MV-4-11 (cell line): ENCODE data around the gene POU2F1.

Experiments used
- DNase-seq: peaks from one replicate; lab custom pipeline; 2025; lab: John Stamatoyannopoulos, UW

The POU2F1 gene

DNA sequence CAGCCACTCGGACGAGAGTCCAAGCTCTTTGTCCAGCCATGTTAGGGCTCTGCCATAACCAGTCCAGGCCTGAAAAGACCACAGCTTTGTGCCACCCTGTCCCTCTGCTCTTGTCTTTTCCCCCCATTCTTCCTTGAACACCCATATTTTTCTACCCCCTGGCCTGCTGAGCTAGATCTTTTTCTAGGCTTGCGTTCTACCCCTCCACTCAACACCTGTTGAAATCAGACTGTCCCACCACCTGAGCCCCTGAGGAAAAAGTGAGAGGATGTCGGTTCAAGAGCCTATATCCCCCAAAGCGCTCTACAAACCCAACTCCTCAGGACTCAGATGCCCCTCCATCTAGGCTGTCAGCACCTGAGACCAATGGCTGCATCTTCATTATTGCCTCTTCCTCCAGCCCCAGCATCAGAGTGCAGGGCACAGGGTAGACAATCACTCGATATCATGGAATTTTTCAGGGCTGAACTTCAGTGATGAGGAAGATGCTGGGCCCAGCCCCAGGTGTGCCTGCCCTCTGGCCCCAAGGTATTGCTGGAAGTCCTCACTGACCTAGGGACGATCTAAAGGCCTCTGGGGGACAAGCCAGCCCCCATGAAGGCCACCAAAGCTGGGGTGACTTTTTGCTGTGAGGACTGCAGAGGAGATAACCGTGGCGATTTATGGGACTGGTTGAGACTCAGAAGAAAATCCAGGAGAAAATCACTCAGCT is 222.3 kb downstream of the POU2F1 start:
- no peak for DNase-seq

DNA sequence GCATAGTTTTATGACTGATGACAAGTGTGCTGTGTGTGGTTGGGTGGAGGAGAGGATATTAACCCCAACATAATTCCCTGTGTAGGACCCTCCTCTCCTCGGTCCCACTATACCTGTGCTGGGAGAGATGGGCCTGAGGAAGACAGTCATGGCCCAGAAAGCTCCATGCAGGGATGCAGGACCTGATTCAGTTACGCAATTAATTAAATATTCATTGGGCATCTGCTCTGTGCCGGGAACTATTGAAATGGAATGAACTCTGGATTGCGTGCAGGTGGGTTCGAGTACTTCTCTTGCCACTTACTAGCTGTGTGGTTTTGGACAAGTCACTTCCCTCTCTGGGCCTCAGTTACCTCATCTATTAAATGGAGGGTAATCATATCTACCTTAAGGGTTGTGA is 223.1 kb downstream of the POU2F1 start:
- no peak for DNase-seq

DNA sequence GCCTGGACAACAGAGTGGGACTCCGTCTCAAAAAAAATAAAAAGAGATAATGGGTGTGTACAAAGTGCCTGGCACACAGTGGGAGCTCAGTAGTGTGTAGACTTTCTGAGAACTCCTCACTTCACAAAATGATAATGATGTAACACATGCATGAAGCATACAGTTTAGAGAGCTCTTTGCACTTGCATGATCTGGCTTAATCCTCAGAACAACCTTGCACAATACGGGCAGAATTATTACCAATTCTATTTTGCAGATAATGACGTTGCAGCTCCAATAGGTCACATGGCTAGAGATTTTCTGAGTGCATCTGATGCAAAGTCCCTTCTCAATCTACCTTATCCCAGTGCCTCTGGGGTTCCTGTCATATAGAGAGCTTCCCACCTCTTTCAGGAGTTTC is 226.3 kb downstream of the POU2F1 start:
- DNase-seq = peak; percentile 43

DNA sequence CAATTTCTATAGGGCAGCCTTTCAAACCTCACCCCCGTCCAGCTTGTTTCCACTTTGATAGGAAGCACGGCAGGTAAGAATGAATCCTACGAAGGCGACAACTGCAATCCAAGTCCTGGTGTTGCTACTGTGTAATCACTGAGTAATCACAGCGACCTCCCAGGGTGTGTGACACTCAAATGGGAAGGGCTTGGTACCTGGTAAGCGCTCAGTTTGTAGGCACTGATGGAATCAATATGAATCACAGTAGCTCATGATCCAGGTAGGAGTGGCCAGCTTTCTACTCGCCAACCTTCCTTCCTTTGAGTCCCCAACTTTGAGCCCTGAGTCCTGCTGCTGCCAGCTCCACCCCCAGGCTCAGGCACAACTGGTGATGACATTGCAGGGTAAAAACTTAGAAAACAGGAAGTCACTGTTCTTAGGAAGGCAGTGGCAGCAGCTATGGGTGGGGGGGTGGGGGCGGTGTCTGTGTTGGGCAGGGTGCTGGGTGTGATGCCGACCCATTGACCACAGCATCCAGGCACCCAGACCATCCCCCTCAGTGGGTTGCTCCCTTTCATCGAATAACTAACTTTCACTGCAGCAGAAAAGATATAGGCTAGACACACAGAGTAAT is 226.9 kb downstream of the POU2F1 start:
- DNase-seq = peak; percentile 74

DNA sequence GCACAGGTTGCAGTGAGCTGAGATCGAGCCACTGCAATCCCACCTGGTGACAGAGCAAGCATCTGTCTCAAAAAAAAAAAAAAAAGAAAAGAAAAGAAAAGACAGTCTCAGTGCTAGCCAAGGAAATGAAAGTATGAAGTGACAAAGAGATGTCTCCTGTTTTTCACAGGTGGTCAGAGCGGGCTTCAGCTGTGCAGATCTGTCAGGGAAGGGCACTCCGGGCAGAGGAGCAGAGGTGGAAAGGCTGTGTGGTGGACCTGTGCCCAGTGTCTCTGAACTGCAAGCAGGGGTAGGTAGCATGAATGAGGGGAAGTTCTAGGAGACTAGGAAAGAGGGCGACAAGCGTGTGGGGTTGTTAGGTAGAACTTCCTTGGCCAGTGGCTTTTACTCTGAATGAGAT is 230.2 kb downstream of the POU2F1 start:
- no peak for DNase-seq

DNA sequence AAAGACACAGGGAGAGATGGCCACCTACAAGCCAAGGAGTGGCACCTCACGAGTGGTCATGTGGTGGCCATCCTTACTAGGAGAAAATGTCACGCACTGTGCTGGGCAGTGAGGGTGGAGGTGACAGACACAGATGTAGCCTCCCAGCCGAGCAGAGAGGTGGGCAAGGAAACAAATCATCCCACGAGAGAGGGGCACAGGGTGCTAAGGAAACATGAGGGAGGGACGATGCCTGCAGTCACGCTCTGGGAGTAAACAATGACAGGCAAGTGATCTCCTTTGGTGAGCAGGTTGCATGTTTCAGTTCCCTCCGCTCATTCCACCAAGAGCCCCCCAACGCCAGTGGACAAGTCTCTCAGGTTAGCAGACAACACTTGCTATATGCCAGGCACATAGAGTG is 231.8 kb downstream of the POU2F1 start:
- no peak for DNase-seq

DNA sequence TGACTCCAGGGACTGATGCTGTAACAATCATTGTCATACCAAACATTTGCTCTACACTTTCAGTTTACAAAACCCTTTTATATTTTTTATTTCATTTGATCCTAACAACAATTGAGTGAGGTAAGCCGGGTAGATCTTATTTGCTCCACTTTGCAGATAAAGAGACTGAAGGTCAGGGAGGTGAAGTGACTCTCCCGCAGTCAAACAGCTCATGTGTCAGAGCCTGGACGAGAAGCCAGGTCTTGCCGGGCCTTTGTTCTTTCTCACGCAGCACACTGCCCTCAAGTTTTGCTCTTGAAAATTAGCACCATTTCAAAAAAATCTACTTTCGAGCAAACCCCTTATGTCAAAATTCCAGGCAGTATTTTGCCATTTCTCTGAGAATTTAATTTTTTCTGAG is 232.4 kb downstream of the POU2F1 start:
- no peak for DNase-seq

DNA sequence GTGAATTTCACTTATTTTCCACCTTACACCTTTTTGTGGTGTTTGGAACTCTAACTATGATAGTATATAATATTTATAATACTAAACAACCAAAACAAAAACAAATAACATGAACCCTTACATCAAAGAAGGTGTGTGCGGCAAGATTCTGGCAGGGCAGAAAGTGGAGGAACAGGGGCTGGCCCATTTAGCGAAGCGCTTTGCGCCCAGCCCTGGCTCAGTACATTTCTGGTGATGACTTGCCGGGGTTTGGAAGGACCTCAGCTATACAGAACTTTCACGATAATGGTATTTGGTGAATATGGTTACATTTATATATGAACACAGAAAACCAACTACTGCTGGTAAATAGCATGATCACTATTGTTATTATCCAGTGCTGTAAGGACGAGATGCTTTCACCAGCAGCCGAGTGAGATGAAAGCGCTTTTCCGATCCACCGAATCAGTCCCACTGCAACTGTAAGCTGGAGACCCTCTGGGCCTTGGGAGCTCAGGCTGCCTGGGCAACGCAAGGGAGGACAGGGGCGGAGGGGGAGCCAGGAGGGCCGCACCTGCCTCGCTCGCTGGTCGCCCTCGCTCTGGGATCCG is 233.7 kb downstream of the POU2F1 start:
- DNase-seq = no peak

DNA sequence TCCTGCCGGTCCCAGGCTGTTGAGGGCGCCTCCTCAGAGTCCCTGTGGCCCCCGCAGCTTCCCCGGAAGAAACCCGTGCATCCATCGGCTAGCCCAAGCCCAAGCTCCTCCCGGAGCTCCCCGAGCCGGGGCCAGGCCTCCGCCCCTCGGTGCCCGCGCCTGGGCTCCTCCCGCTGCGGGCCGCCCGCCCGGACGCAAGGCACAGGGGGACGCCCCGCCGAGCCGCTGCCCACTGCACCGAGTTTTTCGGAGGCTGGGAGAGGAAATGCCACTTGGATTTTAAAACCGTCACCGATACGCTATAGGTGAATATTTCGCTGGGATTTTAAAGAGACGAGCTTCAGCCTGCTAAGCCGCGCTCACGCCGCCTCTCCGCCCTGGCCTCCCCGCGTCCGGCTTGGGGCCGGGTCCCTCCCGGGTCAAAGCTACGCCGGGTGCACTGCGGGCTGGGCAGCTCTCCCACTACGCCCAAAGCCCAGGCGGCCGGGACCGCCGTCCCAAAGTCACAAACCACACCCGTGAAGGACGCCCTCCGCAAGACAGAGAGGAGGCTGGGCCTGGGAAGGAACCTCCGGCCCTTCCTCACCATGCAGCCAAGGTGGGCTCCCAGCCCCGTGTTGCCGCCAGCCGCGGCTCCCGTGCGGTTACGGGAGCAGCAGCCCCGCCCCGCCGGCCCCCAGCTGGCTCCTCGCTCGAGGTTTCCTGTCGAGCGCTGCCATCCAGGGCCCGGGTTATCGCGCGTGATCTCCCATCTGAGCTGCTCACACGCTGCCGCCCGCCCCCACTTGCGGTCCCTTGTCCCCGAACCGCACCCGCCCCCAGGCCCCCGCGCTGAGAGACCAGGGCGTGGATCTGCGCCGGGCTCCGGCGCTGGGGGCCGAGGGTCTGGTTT is 234.5 kb downstream of the POU2F1 start:
- DNase-seq = peak; percentile 27

DNA sequence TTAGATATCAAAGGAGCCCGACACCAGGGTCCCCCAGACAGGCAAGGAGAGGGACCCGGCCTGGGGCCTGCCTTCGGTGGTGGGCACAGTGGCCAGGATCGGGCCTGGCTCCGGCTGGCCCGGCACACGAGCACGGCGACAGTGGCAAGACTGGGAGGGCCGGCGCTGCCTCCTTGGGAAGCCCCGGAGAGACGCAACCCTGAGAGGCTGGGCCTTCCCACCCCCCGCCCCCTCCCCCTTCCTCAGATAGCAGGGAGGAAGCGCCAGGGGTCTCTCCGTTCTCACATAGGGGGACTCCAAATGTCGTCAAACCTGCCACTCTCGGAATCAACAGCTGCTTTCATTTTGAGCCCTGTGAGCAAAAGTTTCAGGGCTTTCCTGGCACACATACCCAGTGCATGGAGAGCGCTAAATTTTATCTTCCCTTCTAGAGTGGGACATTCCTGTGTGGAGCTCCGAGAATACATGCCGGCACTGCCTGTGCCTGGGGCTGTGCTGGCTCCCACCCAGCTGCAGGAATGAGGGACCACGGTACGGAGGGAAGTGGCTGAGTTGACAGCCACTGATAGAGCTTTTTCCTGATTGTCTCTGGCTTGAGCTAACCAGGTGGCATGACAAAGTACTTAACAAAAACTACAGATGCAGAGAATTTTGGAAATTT is 235.2 kb downstream of the POU2F1 start:
- DNase-seq = no peak

DNA sequence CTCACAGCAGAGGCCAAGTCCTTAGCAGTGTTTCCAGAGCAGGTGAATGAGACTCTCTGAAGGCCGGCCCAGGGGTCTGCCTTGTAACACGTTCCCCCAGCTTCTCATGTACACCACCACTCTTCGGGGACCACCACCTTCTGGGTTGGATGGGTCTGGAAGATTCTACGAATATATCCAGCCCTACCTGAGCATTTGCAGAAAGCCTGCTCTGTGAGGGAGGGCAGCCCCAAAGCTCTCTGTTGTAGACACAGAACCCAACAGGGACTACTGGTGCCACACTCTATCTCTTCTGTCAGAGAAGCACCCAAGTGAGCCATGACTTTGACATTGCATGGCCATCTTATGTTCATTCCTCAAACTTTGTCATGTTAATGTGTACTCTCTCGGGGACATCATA is 235.8 kb downstream of the POU2F1 start:
- no peak for DNase-seq

DNA sequence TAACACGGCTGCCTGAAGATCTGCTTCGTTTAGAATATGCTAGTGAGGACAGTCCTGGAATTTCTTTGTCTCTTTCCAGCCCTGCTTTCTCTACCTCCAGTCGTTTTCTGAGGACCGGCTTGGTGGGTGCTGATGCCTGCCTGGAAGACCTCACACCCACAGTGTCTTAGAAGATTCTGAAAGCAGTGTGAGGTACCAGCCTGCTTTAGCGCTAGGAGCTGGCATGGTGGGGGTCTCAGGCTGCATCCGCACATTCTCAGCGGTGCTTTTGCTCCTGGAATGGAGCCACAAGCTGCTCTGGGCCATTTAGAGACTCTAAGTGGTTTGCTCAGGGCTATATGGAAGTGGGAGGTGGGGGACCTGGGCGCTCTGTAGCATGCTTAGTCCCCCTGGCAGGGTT is 236.2 kb downstream of the POU2F1 start:
- no peak for DNase-seq

DNA sequence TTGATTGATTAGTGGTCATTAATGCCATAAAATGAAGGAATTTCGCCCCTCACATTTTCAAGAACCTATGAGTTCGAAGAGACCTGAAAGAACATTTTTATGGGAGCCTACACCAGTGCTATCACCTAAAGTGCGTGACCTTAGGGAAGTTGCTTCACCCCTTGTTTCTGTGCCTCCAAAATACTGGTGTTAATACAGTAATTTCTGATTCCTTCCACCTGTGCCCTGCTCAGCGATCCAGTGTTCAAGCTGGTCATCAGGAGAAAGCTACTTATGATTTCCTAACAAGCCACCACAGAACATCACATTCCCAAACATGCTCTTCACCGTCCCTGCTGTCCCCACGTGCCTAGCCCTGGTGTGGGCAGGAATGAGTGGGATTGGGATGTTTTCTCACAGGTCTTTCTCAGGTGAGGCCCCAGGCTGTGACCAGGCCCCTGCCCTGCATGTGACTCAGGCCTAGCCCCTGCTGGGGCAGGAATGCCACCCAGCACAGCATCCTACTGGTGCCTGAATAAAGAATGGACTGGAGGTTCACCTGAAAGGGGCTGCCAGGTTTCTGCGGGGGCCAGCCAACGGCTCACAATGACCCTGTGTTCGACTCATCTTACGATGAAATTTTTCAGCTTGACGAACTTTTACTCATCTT is 237.4 kb downstream of the POU2F1 start:
- DNase-seq = no peak

DNA sequence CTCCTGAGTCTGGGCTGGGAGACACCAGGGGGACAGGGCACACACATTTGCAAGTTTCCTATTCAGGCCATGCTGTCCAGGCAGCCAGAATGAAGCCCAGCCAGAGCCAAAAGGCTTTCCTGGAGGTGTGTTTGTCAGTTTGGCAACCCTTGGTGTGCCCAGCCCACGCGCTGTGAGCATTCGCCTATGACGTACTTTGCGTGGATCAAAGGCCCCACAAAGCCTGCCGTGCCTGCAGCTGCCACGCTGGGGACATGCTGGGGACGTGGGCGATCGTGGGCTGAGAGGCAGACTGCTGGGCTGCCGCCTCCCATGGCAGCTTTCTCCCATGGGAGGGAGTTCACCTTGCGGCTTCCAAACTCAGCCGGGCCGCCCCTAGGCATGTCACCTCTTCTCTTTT is 240.2 kb downstream of the POU2F1 start:
- DNase-seq = no peak

DNA sequence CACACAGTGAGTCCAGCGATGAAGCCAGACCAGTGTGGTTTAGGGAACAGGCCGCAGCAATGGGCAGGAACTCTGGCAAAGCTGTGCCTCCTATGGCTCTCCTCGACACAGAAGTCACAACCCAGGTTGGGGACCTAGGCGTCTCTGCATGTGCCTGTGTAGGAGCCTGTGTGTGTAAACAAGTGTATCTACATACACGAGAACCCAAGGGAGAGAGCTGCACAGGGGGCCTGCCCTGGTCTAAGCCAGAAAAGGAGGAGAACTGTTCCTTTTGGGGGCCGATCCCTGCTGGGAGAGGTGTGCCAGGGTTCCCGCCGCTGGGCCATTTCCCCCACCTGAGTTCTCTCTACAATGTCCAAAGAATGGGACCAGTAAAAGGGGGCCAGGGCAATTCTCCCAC is 241.7 kb downstream of the POU2F1 start:
- no peak for DNase-seq

DNA sequence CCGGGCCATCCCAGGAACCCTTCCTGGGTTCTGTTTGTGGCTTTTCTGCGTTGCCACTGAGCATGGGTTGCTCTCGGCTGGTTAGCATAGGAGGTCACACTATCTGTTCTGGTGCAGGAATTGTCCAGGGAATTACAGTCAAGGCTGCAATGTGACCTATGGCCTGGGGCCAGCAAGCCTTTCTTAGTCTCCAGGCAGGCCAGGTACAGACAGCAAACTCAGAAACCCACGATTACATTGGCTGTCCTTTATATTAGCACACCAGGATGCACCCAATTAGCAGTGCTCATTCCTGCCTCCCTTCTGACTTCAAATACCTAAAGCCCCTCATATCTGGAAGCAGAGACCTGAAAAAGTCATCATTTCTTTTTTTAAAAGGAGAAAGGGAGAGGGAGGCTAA is 242.4 kb downstream of the POU2F1 start:
- no peak for DNase-seq

DNA sequence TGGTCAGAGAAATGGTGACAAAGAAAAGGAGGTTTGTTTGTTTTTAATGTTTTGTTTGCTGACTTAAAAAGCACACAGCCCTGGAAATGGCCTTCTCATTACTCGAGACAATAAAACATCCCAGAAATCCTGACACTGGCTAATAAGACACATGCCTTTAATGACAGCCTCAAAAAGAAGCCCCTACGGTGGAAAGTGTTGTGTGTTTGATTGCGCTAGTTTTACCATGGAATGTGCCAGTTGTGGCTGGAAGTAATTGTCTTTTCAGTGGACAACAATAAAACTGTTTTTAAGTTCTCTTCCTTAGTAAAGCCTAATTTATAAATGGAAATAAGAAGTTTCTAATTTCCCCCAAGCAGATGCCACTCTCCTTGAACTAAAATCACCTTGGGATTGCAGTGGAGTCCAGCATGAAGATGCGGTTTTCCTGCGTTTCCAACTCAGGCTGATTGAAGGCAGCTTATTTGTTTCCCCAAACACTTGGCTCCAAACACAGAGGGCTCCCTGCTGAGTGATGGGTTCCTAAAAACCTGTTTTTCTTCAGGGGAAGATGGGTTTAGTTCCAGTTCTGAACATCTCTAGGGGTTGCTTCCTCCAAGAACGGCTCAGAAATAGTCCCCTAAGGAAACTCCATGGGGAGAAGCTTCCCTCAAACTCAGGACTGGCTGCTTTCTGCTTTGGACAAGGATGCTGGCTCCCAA is 243.3 kb downstream of the POU2F1 start:
- DNase-seq = no peak

DNA sequence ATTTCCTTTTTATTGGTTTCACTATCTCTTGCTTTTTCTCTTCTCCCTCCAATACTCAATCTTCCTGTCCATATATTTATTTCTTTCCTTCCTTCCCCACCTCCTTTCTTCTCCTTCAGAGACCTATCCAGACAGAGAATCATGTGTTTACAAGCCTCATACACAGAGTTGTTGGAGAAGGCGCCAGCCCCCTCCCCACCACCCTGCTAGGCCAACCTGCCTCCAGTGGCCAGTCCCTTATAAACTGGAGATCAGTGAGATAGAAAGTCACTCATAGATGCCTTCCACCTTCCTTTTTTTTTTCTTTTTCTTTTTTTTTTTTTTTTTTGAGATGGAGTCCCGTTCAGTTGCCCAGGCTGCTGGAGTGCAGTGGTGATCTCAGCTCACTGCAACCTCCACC is 244.3 kb downstream of the POU2F1 start:
- no peak for DNase-seq

DNA sequence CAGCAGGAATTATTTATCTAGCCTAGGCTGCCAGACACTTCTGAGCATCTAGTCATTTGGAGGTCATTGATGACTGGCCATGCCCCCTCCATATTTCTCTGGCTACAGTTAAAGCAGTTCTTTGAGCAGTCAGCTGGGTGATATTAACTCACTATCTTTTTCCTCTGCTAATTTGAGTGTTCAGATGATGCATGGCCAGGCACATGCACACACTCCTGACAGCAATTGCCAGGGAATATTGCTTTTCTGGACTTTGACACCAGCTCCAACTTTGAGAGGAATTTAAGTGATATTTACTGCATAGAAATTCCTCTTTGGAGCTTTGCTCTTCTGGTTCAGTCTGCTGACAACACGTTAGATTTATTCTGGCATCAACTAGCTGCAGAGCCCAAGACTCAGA is 245.1 kb downstream of the POU2F1 start:
- no peak for DNase-seq

DNA sequence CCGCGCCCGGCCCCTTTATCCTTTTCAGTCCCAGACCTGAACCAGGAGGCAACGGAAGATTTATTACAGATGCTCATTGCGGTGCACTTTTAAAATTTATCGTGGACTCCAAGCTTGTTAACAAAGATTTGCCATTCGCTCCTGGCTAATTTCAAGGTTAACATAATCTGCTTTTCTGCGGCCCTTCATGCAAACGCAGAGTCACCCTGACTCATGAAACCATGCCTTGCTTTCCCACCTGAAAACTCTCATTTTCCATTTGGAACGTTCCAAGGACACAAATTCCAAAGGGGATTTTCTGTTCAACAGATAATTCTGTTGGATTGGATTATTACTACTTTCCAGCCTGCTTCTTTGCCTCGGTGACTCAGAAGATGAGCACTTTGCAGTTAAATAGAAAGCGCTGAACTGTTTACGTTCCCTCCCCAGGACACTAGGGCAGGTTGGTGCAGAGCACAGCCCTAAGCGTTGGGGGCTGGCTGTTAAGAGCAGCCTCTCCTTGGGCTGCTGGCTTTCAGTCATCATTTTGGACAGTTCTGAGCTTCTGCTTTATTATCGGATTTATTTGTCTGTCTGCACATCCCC is 246.5 kb downstream of the POU2F1 start:
- DNase-seq = no peak

DNA sequence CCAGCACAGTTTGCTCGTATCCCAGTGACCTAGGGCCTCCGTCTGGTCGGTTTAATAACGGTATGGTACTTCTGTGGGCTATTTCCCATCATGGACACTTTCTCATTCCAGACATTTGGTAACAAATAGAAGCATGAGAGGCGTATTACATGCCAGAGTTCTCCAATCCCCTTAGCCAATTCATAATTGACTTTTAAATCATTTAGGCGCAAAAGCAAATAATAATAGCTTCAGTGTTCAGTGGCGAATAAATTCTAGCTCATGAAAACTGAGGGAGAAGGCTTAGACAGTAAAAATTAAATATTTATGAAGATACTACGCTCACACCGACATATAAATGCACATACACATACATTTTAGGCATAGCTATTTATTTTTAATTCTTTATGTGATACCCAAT is 247.1 kb downstream of the POU2F1 start:
- no peak for DNase-seq
